Raji (cell line): ENCODE results near the gene FIS1.

Experiments used
- POLR2A ChIP-seq: IDR thresholded peaks from 2 replicates; pipeline ENCODE4 v1.6.1; 2011; ENCODE audit warnings: low read depth, low read length, control low read depth; ENCODE audit not compliant: insufficient read depth

The FIS1 gene

GRCh38 chr7:101216860-101217387, 28.0 kb downstream of the FIS1 start:
- no peak for TF ChIP-seq POLR2A

GRCh38 chr7:101216001-101216859, 28.7 kb downstream of the FIS1 start:
- no peak for TF ChIP-seq POLR2A

- TF ChIP-seq POLR2A, result no peak
Measured at GRCh38 chr7:101212014-101212413, 32.9 kb downstream of the FIS1 start.

- no peak for TF ChIP-seq POLR2A
Measured at GRCh38 chr7:101211501-101211900, 33.4 kb downstream of the FIS1 start.

DNA sequence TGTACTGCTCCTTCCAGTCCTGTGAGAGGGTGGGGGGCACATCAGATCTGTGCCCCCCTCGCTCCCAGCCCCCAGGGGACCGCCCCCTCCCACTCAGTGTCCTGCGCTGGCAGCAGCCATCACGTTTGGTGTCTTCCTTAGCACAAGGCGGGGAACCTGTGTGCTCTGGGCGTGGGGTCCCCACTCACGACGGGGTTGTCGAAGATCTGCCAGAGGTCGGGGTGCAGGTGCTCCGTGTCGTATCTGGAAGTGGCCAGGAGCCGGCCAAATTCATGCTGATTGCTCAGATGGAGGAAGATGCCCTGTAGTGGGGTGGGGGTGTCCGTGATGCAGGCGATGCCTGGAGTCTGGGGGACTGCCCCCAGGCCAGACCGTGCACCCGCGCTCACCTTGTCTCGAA, 34.7 kb downstream of the FIS1 start:
- TF ChIP-seq POLR2A, result no peak

DNA sequence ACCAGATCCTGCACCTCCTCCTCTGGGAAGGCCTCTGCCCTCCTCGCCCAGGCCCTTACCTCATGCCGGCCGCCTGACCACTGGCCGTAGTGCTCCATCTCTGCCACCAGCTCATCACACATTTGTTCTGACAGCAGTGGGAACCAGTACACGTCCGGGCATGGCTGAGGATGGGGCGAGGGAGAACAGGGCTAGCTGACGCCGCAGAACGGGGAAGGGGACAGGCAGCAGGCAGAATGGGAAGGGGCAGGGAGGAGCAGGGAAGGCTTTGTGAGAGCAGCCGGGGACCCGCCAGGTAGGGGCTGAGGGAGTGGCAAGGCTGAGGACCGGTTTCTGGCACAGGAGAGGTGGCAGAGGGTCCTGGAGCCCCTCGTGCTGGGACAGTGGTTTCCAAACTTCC, 36.1 kb downstream of the FIS1 start:
- no peak for TF ChIP-seq POLR2A

- TF ChIP-seq POLR2A, result no peak
Measured at GRCh38 chr7:101207459-101207858, 37.4 kb downstream of the FIS1 start.

- TF ChIP-seq POLR2A, result no peak
Measured at GRCh38 chr7:101206665-101207042, 38.2 kb downstream of the FIS1 start.

DNA sequence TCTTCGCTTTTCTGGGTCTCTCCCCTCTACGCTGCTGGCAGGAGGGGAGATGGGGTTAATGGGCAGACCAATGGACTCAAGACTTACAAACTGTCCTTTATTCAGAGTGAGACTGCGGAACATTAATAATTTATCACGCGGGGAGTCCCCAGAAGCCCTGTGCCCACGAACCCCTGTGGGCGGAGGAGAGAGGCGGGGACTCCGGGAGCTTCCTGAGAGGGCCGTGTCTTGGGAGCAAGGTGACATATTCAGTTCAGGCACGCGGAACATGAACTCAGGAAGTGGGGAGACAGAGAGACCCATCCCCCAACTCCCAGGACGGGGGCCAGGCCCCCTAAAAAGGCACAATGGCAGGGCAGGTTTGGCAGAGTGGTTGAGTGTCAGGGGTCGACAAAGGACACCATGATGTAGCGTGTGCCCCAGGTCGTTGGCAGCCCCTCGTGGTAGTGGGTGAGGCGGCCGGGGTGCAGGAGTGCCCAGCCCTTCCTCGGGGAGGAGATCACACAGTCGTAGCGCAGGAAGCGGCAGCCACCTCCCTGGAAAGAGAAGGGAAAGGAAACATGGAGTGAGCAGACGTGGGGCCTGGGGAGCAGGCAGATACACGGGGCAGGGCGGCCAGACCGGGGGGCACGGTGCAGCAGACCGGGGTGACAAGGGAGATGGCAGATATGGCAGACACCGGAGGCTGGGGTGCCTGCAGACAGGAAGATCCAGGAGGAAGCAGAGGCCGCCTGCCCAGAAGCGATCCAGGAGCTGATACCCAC, 38.8 kb downstream of the FIS1 start:
- no peak for TF ChIP-seq POLR2A

- no peak for TF ChIP-seq POLR2A
Measured at GRCh38 chr7:101202603-101202918, 42.3 kb downstream of the FIS1 start.

DNA sequence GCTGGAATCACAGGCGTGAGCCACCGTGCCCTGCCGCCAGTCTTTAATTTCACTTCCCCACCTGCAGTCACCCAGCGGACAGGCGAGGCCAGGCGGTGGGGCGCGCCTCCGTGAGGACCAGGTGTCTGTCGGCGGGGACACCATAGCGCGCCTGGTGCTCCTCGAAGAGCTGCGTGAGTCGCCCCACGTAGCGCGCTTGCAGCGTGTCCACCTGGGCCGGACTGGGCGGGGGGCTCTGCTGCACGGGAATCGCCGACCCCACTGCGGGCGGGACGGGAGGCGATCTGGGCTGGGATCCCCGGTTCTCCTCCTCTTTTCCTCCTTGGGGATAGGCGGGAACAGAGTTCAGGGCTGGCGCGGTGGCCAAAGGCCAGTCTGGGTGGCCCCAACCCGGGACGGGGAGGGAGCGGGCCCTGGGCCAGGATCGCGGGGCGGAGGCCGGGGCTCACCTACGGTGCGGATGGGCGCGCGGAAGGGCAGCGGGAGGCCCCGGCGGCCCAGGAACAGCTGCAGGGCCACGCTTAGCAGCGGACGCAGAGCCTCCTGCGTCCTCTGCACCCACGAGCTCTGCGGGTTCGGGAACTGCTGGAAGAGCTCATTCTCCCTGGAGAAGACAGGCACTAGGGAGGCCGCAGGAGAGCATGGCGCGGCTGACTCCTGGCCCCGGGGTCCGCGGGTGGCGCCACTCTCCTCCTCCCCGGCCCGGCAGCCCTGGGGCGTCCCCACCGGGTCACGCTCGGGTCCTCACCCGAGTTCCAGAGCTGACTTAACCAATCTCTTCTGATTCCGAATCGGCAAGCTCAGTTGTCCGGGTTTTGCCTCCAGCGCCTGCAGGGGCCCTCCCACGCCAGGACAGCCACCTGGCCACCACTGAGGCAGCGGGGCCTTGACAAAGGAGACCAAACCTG, 42.9 kb downstream of the FIS1 start:
- TF ChIP-seq POLR2A, result no peak

- TF ChIP-seq POLR2A, result no peak
Measured at GRCh38 chr7:101200862-101201599, 43.9 kb downstream of the FIS1 start, which contains the start of gene MOGAT3. Gene MOGAT3 (minus strand): TSS chr7:101201036. CDS start chr7:101200854, 182 bp downstream.

DNA sequence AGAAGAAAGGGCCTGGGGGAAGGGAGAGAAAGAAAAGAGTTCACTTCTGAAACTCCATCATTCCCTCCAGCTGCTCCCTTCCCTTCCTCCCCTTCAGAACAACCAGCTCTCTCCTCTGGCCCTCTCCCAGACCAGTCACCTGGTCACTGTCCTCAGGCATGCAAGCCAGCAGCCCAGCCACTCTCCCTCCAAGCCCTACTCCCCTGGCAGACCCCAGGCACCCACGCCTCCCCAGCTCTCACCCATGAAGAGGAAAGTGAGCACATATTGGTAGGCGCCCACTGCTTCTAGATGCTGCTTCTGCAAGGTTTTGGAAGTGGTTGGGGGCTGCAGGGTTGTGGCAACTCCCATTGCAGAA, 44.4 kb downstream of the FIS1 start:
- no peak for TF ChIP-seq POLR2A

GRCh38 chr7:101198476-101198875, 46.4 kb downstream of the FIS1 start:
- TF ChIP-seq POLR2A, result no peak
